HFFc6 (cell line): Measurements from ENCODE around the gene CCDC177. TPM values are rescaled to one million over a fixed set of nuclear protein-coding genes. Genes with fewer than 3 reads are reported as not detected.

Experiments used
- DNase-seq: peaks from one replicate; pipeline ENCODE4 v3.0.0-alpha.2; 2018
- H3K27ac Mint-ChIP-seq: 2 replicates; pipeline ENCODE4 v1.8.0; 2020; ENCODE audit warnings: mild to moderate bottlenecking, mixed read lengths
- H3K27me3 Mint-ChIP-seq: 2 replicates; pipeline ENCODE4 v1.8.0; 2021; ENCODE audit warnings: mild to moderate bottlenecking, moderate library complexity, mixed read lengths; ENCODE audit not compliant: insufficient read depth
- H3K36me3 Mint-ChIP-seq: 2 replicates; pipeline ENCODE4 v1.8.0; 2021; ENCODE audit warnings: low read depth, mixed read lengths
- H3K4me1 Mint-ChIP-seq: 2 replicates; pipeline ENCODE4 v1.8.0; 2020; ENCODE audit warnings: low read depth, mixed read lengths
- H3K4me3 Mint-ChIP-seq: 2 replicates; pipeline ENCODE4 v1.8.0; 2020; ENCODE audit warnings: mild to moderate bottlenecking, moderate library complexity, mixed read lengths
- H3K9me3 Mint-ChIP-seq: 2 replicates; pipeline ENCODE4 v1.8.0; 2020; ENCODE audit warnings: mild to moderate bottlenecking, mixed read lengths
- total RNA-seq, 6 experiments: library from RNA; stranded (reverse); fragmentation: NEBNext Ultra II Directional; extraction: Animal tissue kit (Norgen Biotek cat#: 25700); gene quantifications; 2 replicates in 1 of 6; 3 replicates in 5 of 6; pipeline ENCODE4 v1.2.3, GENCODE V29; 2021
- TF ChIP-seq, protein P1 (sequence below): fragments of 200-600 bp; sonication (generic); IDR thresholded peaks from 2 replicates; pipeline ENCODE4 v1.5.0; 2021; ENCODE audit warnings: antibody characterized with exemption, mild to moderate bottlenecking

Gene CCDC177
- total RNA-seq, 6 experiments from 2014 or later: not detected

DNA sequence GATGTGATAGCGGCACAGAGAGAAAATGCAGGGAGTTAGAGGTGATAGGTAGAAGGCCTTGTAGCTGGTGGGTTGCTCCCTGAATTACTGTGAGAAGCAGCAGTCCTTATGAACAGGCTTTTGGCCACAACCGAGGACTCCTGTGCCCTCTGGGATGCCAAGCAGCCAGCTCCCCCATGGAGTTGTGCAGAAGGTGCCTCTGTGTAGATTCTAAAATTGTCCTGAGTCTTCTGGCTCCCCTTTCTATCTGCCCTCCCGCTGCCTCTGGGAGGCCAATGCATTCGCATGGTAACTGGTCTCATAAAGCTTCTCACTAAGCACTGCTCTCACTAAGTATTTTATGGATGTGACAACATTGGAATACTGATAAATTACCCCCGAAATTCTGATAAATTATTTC is 20.7 kb upstream of the CCDC177 start:
- no peaks in the 10 kb centered on the region for H3K36me3 Mint-ChIP-seq
- H3K9me3 Mint-ChIP-seq: no peaks in the 10 kb centered on the region
- no peak overlapping the region for H3K4me3 Mint-ChIP-seq
- H3K27me3 Mint-ChIP-seq: peaks cover 14% of the 10 kb centered on the region
- peaks cover 12% of the 10 kb centered on the region for H3K4me1 Mint-ChIP-seq
- TF ChIP-seq, protein P1, sequence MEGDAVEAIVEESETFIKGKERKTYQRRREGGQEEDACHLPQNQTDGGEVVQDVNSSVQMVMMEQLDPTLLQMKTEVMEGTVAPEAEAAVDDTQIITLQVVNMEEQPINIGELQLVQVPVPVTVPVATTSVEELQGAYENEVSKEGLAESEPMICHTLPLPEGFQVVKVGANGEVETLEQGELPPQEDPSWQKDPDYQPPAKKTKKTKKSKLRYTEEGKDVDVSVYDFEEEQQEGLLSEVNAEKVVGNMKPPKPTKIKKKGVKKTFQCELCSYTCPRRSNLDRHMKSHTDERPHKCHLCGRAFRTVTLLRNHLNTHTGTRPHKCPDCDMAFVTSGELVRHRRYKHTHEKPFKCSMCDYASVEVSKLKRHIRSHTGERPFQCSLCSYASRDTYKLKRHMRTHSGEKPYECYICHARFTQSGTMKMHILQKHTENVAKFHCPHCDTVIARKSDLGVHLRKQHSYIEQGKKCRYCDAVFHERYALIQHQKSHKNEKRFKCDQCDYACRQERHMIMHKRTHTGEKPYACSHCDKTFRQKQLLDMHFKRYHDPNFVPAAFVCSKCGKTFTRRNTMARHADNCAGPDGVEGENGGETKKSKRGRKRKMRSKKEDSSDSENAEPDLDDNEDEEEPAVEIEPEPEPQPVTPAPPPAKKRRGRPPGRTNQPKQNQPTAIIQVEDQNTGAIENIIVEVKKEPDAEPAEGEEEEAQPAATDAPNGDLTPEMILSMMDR: no peak
- DNase-seq: no peak
- H3K27ac Mint-ChIP-seq: no peak overlapping the region

DNA sequence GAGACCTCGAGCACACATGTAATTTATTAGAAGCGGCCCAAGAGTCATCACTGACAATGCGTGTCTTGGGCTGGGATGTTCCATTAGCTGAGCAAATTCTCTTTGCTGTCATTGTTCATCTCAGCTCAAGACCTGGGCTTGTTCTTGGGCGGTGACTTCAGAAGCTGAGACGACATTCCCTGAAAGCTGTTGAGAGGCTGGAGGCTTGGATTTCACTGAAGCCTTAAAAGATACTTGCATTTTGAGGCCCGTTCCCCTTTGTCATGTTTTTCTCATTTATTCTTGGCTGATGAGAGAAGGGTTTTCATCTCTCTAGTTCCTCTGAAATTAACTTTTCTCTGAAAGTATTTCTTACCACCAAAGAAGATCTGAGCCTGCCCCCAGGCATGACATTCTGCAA is 20.2 kb upstream of the CCDC177 start:
- TF ChIP-seq, protein P1: no peak
- Mint-ChIP-seq H3K27ac (no peak overlapping the region), H3K27me3 (peaks cover 12% of the 10 kb centered on the region), H3K36me3 (no peaks in the 10 kb centered on the region), H3K4me1 (peaks cover 12% of the 10 kb centered on the region), H3K4me3 (no peak overlapping the region), H3K9me3 (no peaks in the 10 kb centered on the region)
- no peak for DNase-seq

DNA sequence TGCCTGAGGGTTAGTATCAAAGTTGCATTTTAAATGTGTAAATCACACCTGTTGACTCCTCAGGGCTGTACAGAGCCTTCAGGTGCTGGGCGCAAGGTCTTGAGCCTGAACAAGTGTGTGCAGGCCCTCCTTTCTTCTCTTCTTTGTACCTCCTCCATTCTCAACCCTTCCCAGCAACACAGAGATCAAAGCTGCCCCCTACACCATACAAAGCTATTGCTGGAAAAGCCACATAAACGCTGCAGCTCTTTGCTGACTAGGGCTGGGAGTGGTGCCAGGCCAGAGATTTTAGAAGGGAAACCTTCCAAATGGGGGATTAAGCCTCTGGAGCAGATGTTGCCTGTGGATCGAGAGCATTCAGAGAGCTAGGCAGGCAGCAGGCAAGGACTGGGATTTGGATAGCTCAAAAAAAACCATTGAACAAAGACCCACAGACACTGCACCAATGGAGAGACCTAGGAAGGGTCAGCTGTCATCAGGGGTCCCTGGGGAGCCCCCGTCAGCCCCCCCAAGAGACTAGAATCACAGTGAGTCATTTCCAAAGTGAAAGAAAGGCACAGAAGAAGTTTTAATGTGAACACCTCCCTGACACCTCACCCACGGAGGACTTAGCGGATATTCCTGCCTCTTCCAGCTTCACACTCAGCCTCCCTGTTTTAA is 18.5 kb upstream of the CCDC177 start:
- Mint-ChIP-seq H3K27ac (no peak overlapping the region; the same call in 1 of the 2 replicates), H3K27me3 (peaks cover 14% of the 10 kb centered on the region), H3K4me1 (peaks cover 12% of the 10 kb centered on the region), H3K36me3 (no peaks in the 10 kb centered on the region), H3K4me3 (peak overlapping the region; percentile 47; the same call in 1 of the 2 replicates), H3K9me3 (no peaks in the 10 kb centered on the region)
- peak; percentile 9 for DNase-seq
- TF ChIP-seq, protein P1: no peak

DNA sequence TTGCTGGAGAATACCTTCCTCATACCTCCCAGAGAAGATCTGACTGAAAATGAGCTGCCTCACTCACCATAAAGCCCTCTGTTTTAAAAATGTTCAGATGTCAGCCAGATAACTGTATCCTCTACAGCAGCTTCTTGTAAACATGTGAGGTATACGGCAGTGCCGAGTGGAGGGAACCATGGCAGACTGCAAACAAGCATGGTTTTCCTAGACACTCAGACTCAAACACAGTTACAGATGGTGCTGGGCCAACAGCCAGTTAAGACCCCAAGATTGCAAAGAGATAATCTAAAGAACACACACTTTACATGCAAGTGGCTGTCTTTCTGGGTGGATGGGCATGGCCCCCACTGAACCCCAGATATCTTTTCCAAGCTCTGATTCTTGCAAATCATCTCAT is 16.6 kb upstream of the CCDC177 start:
- no peak for DNase-seq
- no peaks in the 10 kb centered on the region for H3K9me3 Mint-ChIP-seq
- TF ChIP-seq, protein P1: no peak
- H3K27me3 Mint-ChIP-seq: peaks cover 14% of the 10 kb centered on the region
- no peak overlapping the region for H3K4me3 Mint-ChIP-seq
- H3K4me1 Mint-ChIP-seq: peaks cover 12% of the 10 kb centered on the region
- no peaks in the 10 kb centered on the region for H3K36me3 Mint-ChIP-seq
- no peak overlapping the region for H3K27ac Mint-ChIP-seq

DNA sequence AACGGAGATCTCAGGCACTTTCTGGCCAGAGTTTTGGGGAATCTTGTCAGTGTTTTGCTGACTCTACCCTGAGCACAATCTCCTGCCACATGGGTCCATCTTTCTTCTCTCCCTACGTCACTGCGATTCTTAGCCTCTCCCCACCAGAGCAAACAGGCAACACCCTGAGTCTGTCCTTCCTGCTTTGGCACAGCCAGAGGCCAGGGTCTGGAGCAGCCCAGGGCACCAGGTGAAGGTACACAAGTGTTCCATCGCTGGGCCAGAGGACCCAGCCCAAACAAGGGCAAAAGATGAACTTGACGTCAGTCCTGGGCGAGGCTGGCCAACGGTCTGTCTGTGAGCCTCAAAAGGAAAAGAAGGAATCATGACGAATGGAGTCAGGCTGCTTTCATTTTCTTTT is 12.7 kb upstream of the CCDC177 start:
- TF ChIP-seq, protein P1: no peak
- no peaks in the 10 kb centered on the region for H3K9me3 Mint-ChIP-seq
- H3K4me3 Mint-ChIP-seq: no peak overlapping the region
- H3K27ac Mint-ChIP-seq: no peak overlapping the region
- H3K4me1 Mint-ChIP-seq: peaks cover 2% of the 10 kb centered on the region
- H3K27me3 Mint-ChIP-seq: peaks cover 6% of the 10 kb centered on the region
- DNase-seq: no peak
- no peaks in the 10 kb centered on the region for H3K36me3 Mint-ChIP-seq

DNA sequence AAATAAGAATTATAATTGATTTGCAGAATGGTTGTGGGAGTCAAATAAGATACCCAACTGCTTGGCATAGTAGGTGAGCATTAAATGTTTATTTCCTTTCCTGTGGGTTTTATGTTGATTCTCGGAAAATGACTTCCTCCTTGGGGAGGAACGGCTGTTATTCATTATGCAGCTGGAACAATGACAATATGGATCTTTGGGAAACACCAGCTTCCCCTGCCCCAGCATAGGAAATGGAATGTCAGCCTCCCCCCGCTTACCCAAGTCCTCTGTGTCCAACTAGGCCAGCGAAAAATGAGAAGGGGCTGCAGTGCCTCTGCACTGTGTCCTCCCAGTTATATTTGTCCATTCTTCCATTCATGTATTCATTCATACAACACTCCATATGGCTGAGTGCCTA is 11.7 kb upstream of the CCDC177 start:
- TF ChIP-seq, protein P1: no peak
- Mint-ChIP-seq H3K27me3 (peaks cover 8% of the 10 kb centered on the region), H3K9me3 (no peaks in the 10 kb centered on the region), H3K4me1 (peaks cover 8% of the 10 kb centered on the region), H3K4me3 (no peak overlapping the region), H3K27ac (no peak overlapping the region), H3K36me3 (no peaks in the 10 kb centered on the region)
- no peak for DNase-seq
